ENCODE data around the gene TSEN15.

TSEN15 gene

GRCh38 chr1:184051485-184052193 lies at the start of gene TSEN15:
Gene TSEN15 (plus strand): TSS chr1:184051730. CDS start chr1:184051756, 26 bp downstream.
- Histone ChIP-seq H3K27ac (ENCODE audit: low read depth in 2 of 2, low read length in 2 of 2) (peak within 1 kb of the TSS; percentile 64 to 69), H3K36me3 (ENCODE audit: control insufficient read depth in 2 of 2, insufficient read depth in 2 of 2, low read length in 2 of 2) (peaks cover 0 to 2% of the 10 kb centered on the region in 2 donors), H3K27me3 (ENCODE audit: control insufficient read depth in 2 of 2, insufficient read depth in 2 of 2, low read length in 2 of 2) (peaks cover 0 to 6% of the 10 kb centered on the region in 2 donors), H3K9me3 (ENCODE audit: control insufficient read depth in 2 of 2, low read length in 2 of 2) (no peaks in the 10 kb centered on the region), H3K4me1 (ENCODE audit: control insufficient read depth in 2 of 2, insufficient read depth in 2 of 2, low read length in 2 of 2) (peaks cover 8 to 10% of the 10 kb centered on the region in 2 donors), H3K9ac (ENCODE audit: low read depth in 1 of 2, low read length in 2 of 2) (peak within 1 kb of the TSS; percentile 75 to 79), H3K4me3 (ENCODE audit: low read length in 2 of 2) (peak within 1 kb of the TSS; percentile 90 to 93)

GRCh38 chr1:184002071-184002470 lies 49.5 kb upstream of the TSEN15 start:
- H3K27me3 ChIP-seq (ENCODE audit: control insufficient read depth in 2 of 2, insufficient read depth in 2 of 2, low read length in 2 of 2) = no peaks in the 10 kb centered on the region
- no peak overlapping the region for H3K27ac ChIP-seq (ENCODE audit: low read depth in 2 of 2, low read length in 2 of 2)
- H3K4me1 ChIP-seq (ENCODE audit: control insufficient read depth in 2 of 2, insufficient read depth in 2 of 2, low read length in 2 of 2) = no peaks in the 10 kb centered on the region
- no peak overlapping the region for H3K4me3 ChIP-seq (ENCODE audit: low read length in 2 of 2)
- H3K9ac ChIP-seq (ENCODE audit: low read depth in 1 of 2, low read length in 2 of 2) = no peak overlapping the region
- H3K9me3 ChIP-seq (ENCODE audit: control insufficient read depth in 2 of 2, low read length in 2 of 2) = no peaks in the 10 kb centered on the region
- no peaks in the 10 kb centered on the region for H3K36me3 ChIP-seq (ENCODE audit: control insufficient read depth in 2 of 2, insufficient read depth in 2 of 2, low read length in 2 of 2)

GRCh38 chr1:184004935-184005334 lies 46.6 kb upstream of the TSEN15 start:
- H3K9ac ChIP-seq (ENCODE audit: low read depth in 1 of 2, low read length in 2 of 2) = no peak overlapping the region
- no peak overlapping the region for H3K4me3 ChIP-seq (ENCODE audit: low read length in 2 of 2)
- no peaks in the 10 kb centered on the region for H3K36me3 ChIP-seq (ENCODE audit: control insufficient read depth in 2 of 2, insufficient read depth in 2 of 2, low read length in 2 of 2)
- H3K27ac ChIP-seq (ENCODE audit: low read depth in 2 of 2, low read length in 2 of 2) = no peak overlapping the region
- H3K9me3 ChIP-seq (ENCODE audit: control insufficient read depth in 2 of 2, low read length in 2 of 2) = no peaks in the 10 kb centered on the region
- H3K4me1 ChIP-seq (ENCODE audit: control insufficient read depth in 2 of 2, insufficient read depth in 2 of 2, low read length in 2 of 2) = no peaks in the 10 kb centered on the region
- H3K27me3 ChIP-seq (ENCODE audit: control insufficient read depth in 2 of 2, insufficient read depth in 2 of 2, low read length in 2 of 2) = no peaks in the 10 kb centered on the region

- Histone ChIP-seq H3K36me3 (ENCODE audit: control insufficient read depth in 2 of 2, insufficient read depth in 2 of 2, low read length in 2 of 2) (no peaks in the 10 kb centered on the region), H3K4me3 (ENCODE audit: low read length in 2 of 2) (no peak overlapping the region), H3K4me1 (ENCODE audit: control insufficient read depth in 2 of 2, insufficient read depth in 2 of 2, low read length in 2 of 2) (no peaks in the 10 kb centered on the region), H3K27me3 (ENCODE audit: control insufficient read depth in 2 of 2, insufficient read depth in 2 of 2, low read length in 2 of 2) (no peaks in the 10 kb centered on the region), H3K9me3 (ENCODE audit: control insufficient read depth in 2 of 2, low read length in 2 of 2) (no peaks in the 10 kb centered on the region), H3K27ac (ENCODE audit: low read depth in 2 of 2, low read length in 2 of 2) (no peak overlapping the region), H3K9ac (ENCODE audit: low read depth in 1 of 2, low read length in 2 of 2) (no peak overlapping the region)
These were observed 46.0 kb upstream of the TSEN15 start for GRCh38 chr1:184005506-184005905.

- Histone ChIP-seq H3K4me3 (ENCODE audit: low read length in 2 of 2) (no peak overlapping the region), H3K9ac (ENCODE audit: low read depth in 1 of 2, low read length in 2 of 2) (no peak overlapping the region), H3K9me3 (ENCODE audit: control insufficient read depth in 2 of 2, low read length in 2 of 2) (no peaks in the 10 kb centered on the region), H3K36me3 (ENCODE audit: control insufficient read depth in 2 of 2, insufficient read depth in 2 of 2, low read length in 2 of 2) (no peaks in the 10 kb centered on the region), H3K4me1 (ENCODE audit: control insufficient read depth in 2 of 2, insufficient read depth in 2 of 2, low read length in 2 of 2) (no peaks in the 10 kb centered on the region), H3K27ac (ENCODE audit: low read depth in 2 of 2, low read length in 2 of 2) (no peak overlapping the region), H3K27me3 (ENCODE audit: control insufficient read depth in 2 of 2, insufficient read depth in 2 of 2, low read length in 2 of 2) (no peaks in the 10 kb centered on the region)
These were observed 40.7 kb upstream of the TSEN15 start for GRCh38 chr1:184010788-184011187.

GRCh38 chr1:184012187-184012586 lies 39.3 kb upstream of the TSEN15 start:
- Histone ChIP-seq H3K27me3 (ENCODE audit: control insufficient read depth in 2 of 2, insufficient read depth in 2 of 2, low read length in 2 of 2) (no peaks in the 10 kb centered on the region), H3K27ac (ENCODE audit: low read depth in 2 of 2, low read length in 2 of 2) (no peak overlapping the region), H3K9me3 (ENCODE audit: control insufficient read depth in 2 of 2, low read length in 2 of 2) (no peaks in the 10 kb centered on the region), H3K36me3 (ENCODE audit: control insufficient read depth in 2 of 2, insufficient read depth in 2 of 2, low read length in 2 of 2) (no peaks in the 10 kb centered on the region), H3K9ac (ENCODE audit: low read depth in 1 of 2, low read length in 2 of 2) (no peak overlapping the region), H3K4me3 (ENCODE audit: low read length in 2 of 2) (no peak overlapping the region), H3K4me1 (ENCODE audit: control insufficient read depth in 2 of 2, insufficient read depth in 2 of 2, low read length in 2 of 2) (no peaks in the 10 kb centered on the region)

GRCh38 chr1:184014271-184014670 lies 37.3 kb upstream of the TSEN15 start:
- H3K9ac ChIP-seq (ENCODE audit: low read depth in 1 of 2, low read length in 2 of 2) = no peak overlapping the region
- no peaks in the 10 kb centered on the region for H3K9me3 ChIP-seq (ENCODE audit: control insufficient read depth in 2 of 2, low read length in 2 of 2)
- H3K27me3 ChIP-seq (ENCODE audit: control insufficient read depth in 2 of 2, insufficient read depth in 2 of 2, low read length in 2 of 2) = no peaks in the 10 kb centered on the region
- no peaks in the 10 kb centered on the region for H3K36me3 ChIP-seq (ENCODE audit: control insufficient read depth in 2 of 2, insufficient read depth in 2 of 2, low read length in 2 of 2)
- H3K4me3 ChIP-seq (ENCODE audit: low read length in 2 of 2) = no peak overlapping the region
- H3K27ac ChIP-seq (ENCODE audit: low read depth in 2 of 2, low read length in 2 of 2) = no peak overlapping the region
- H3K4me1 ChIP-seq (ENCODE audit: control insufficient read depth in 2 of 2, insufficient read depth in 2 of 2, low read length in 2 of 2) = no peaks in the 10 kb centered on the region

- Histone ChIP-seq H3K9me3 (ENCODE audit: control insufficient read depth in 2 of 2, low read length in 2 of 2) (no peaks in the 10 kb centered on the region), H3K9ac (ENCODE audit: low read depth in 1 of 2, low read length in 2 of 2) (no peak overlapping the region), H3K27me3 (ENCODE audit: control insufficient read depth in 2 of 2, insufficient read depth in 2 of 2, low read length in 2 of 2) (no peaks in the 10 kb centered on the region), H3K27ac (ENCODE audit: low read depth in 2 of 2, low read length in 2 of 2) (no peak overlapping the region), H3K36me3 (ENCODE audit: control insufficient read depth in 2 of 2, insufficient read depth in 2 of 2, low read length in 2 of 2) (no peaks in the 10 kb centered on the region), H3K4me1 (ENCODE audit: control insufficient read depth in 2 of 2, insufficient read depth in 2 of 2, low read length in 2 of 2) (no peaks in the 10 kb centered on the region), H3K4me3 (ENCODE audit: low read length in 2 of 2) (no peak overlapping the region)
These were observed 35.4 kb upstream of the TSEN15 start for GRCh38 chr1:184016169-184016568.

GRCh38 chr1:184017306-184017705 lies 34.2 kb upstream of the TSEN15 start:
- Histone ChIP-seq H3K4me3 (ENCODE audit: low read length in 2 of 2) (no peak overlapping the region), H3K9ac (ENCODE audit: low read depth in 1 of 2, low read length in 2 of 2) (no peak overlapping the region), H3K27me3 (ENCODE audit: control insufficient read depth in 2 of 2, insufficient read depth in 2 of 2, low read length in 2 of 2) (no peaks in the 10 kb centered on the region), H3K36me3 (ENCODE audit: control insufficient read depth in 2 of 2, insufficient read depth in 2 of 2, low read length in 2 of 2) (no peaks in the 10 kb centered on the region), H3K27ac (ENCODE audit: low read depth in 2 of 2, low read length in 2 of 2) (no peak overlapping the region), H3K4me1 (ENCODE audit: control insufficient read depth in 2 of 2, insufficient read depth in 2 of 2, low read length in 2 of 2) (no peaks in the 10 kb centered on the region), H3K9me3 (ENCODE audit: control insufficient read depth in 2 of 2, low read length in 2 of 2) (no peaks in the 10 kb centered on the region)

- Histone ChIP-seq H3K27me3 (ENCODE audit: control insufficient read depth in 2 of 2, insufficient read depth in 2 of 2, low read length in 2 of 2) (no peaks in the 10 kb centered on the region), H3K36me3 (ENCODE audit: control insufficient read depth in 2 of 2, insufficient read depth in 2 of 2, low read length in 2 of 2) (no peaks in the 10 kb centered on the region), H3K4me1 (ENCODE audit: control insufficient read depth in 2 of 2, insufficient read depth in 2 of 2, low read length in 2 of 2) (no peaks in the 10 kb centered on the region), H3K9ac (ENCODE audit: low read depth in 1 of 2, low read length in 2 of 2) (no peak overlapping the region), H3K27ac (ENCODE audit: low read depth in 2 of 2, low read length in 2 of 2) (no peak overlapping the region), H3K4me3 (ENCODE audit: low read length in 2 of 2) (no peak overlapping the region), H3K9me3 (ENCODE audit: control insufficient read depth in 2 of 2, low read length in 2 of 2) (no peaks in the 10 kb centered on the region)
These were observed 32.9 kb upstream of the TSEN15 start for GRCh38 chr1:184018622-184019021.

All from mucosa of rectum (tissue), 2 donors.